A673 (cell line): Measurements from ENCODE around the gene PSMB5. TPM values are rescaled to one million over a fixed set of nuclear protein-coding genes. Genes with fewer than 3 reads are reported as not detected.

Experiments
- BruUV-seq: library from RNA; stranded (reverse); fragments of 400-500 nt; replicated peaks from 2 replicates; lab custom pipeline; 2021; lab: Mats Ljungman, UMichigan
- CTCF ChIA-PET: fragments of 300-600 bp; sonication (Branson Sonifier 250); formaldehyde crosslinking; loops from one replicate; lab custom pipeline; 2022; ENCODE audit warnings: antibody characterized with exemption; lab: Charles Lee
- POLR2A ChIA-PET: fragments of 300-600 bp; sonication (Branson Sonifier 250); formaldehyde crosslinking; loops from one replicate; lab custom pipeline; 2022; ENCODE audit warnings: antibody characterized with exemption; ENCODE audit not compliant: low non-redundant PET; lab: Charles Lee
- DNase-seq: peaks from one replicate; pipeline ENCODE4 v3.0.0-alpha.2; 2015; ENCODE audit warnings: low spot score
- H3K27ac ChIP-seq: fragments of 200-600 bp; sonication (generic); 2 replicates; pipeline ENCODE4 v1.5.1; 2016; ENCODE audit warnings: mixed run types, low read depth, mild to moderate bottlenecking, mixed read lengths, antibody characterized with exemption, low read length; ENCODE audit not compliant: poor library complexity, severe bottlenecking
- H3K27me3 ChIP-seq: fragments of 200-600 bp; sonication (generic); replicated peaks from 2 replicates; pipeline ENCODE4 v1.6.1; 2017; ENCODE audit warnings: mixed run types, low read depth, mild to moderate bottlenecking, mixed read lengths, antibody characterized with exemption, low read length; ENCODE audit not compliant: insufficient read depth, poor library complexity
- H3K36me3 ChIP-seq: fragments of 200-600 bp; sonication (generic); 2 replicates; pipeline ENCODE4 v1.6.1; 2016; ENCODE audit warnings: mixed run types, mild to moderate bottlenecking, mixed read lengths, antibody characterized with exemption, low read length; ENCODE audit not compliant: insufficient read depth, poor library complexity, severe bottlenecking
- H3K4me1 ChIP-seq: fragments of 200-600 bp; sonication (generic); 2 replicates; pipeline ENCODE4 v1.6.1; 2017; ENCODE audit warnings: mixed run types, mild to moderate bottlenecking, mixed read lengths, antibody characterized with exemption, low read length; ENCODE audit not compliant: insufficient read depth, poor library complexity, severe bottlenecking
- H3K4me3 ChIP-seq: fragments of 200-600 bp; sonication (generic); 2 replicates; pipeline ENCODE4 v1.5.1; 2016; ENCODE audit warnings: low read depth, mixed run types, mild to moderate bottlenecking, mixed read lengths, low read length; ENCODE audit not compliant: poor library complexity, severe bottlenecking
- H3K9me3 ChIP-seq: fragments of 200-600 bp; sonication (generic); 2 replicates; pipeline ENCODE4 v1.6.1; 2016; ENCODE audit warnings: mixed run types, low read depth, mild to moderate bottlenecking, mixed read lengths, antibody characterized with exemption, low read length; ENCODE audit not compliant: poor library complexity, severe bottlenecking
- CTCF ChIP-seq: fragments of 300-800, 200-600 bp; sonication (generic); conservative IDR thresholded peaks from 2 replicates; pipeline ENCODE4 v1.5.1; 2017; ENCODE audit warnings: low read depth, mild to moderate bottlenecking, antibody characterized with exemption, low read length, moderate library complexity, mixed read lengths
- EZH2 ChIP-seq: fragments of 200-600 bp; sonication (generic); IDR thresholded peaks from 2 replicates; pipeline ENCODE4 v1.6.1; 2017; ENCODE audit warnings: borderline replicate concordance, low read depth, mild to moderate bottlenecking, mixed read lengths, antibody characterized with exemption, low read length; ENCODE audit not compliant: poor library complexity, severe bottlenecking
- intact Hi-C: fragments of 100-400 bp; cut with micrococcal nuclease; formaldehyde crosslinking; loops from one replicate; pipeline ENCODE4 v1.10.0; 2022; ENCODE audit not compliant: unreplicated experiment
- total RNA-seq: library from RNA; stranded (reverse); gene quantifications from 2 replicates; pipeline ENCODE4 v1.2.3, GENCODE V29; 2021

The PSMB5 gene
- total RNA-seq, 1 experiment from 2014 or later, result 500 TPM

DNA sequence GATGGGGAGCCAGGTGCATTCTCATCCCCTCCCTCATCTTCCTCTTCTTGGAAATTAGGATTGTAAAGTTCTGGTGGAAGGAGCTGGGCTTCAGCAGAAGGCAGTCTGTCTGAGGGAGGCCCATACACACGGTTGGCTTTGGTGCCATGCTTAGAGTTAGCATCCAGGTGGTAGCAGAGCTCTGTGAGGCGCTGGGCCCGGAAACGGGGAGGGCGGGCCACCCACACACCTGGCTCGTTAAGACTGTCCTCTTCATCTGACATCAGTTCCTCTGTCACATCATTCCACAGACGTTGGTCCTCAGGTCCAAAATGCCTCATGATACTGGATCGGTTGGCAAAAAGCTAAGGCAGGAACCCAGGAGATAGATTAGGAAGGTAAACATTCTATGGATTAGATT is 47.4 kb downstream of the PSMB5 start:
- Histone ChIP-seq H3K4me1 (no peaks in the 10 kb centered on the region), H3K36me3 (no peaks in the 10 kb centered on the region), H3K27ac (no peak overlapping the region), H3K27me3 (no peaks in the 10 kb centered on the region), H3K4me3 (no peak overlapping the region), H3K9me3 (no peaks in the 10 kb centered on the region)
- intact Hi-C loops, result loop anchor here (2.0 kb wide), 1 partner anchor 122 kb away; no protein-coding TSS in a partner anchor
- DNase-seq, result no peak
- no TSS peak for BruUV-seq
- CTCF ChIA-PET, result interaction anchor here (0.9 to 1.9 kb wide), 10 partner anchors 8 to 164 kb away, joined by 3 to 65 read pairs (median 12); partner anchors contain the start of gene CDH24
- POLR2A ChIA-PET, result no interaction called here
- TF ChIP-seq EZH2 (no peak), CTCF (no peak)

- BruUV-seq, result no TSS peak
- Histone ChIP-seq H3K27me3 (no peaks in the 10 kb centered on the region), H3K4me3 (no peak overlapping the region), H3K9me3 (no peaks in the 10 kb centered on the region), H3K36me3 (no peaks in the 10 kb centered on the region), H3K27ac (no peak overlapping the region), H3K4me1 (no peaks in the 10 kb centered on the region)
- ChIA-PET POLR2A (no interaction called here), CTCF (interaction anchor here (0.6 to 1.9 kb wide), 29 partner anchors 8 to 201 kb away, joined by 3 to 65 read pairs (median 6); partner anchors contain the start of genes ACIN1, CDH24, HAUS4 and PRMT5)
- intact Hi-C loops, result loop anchor here (1.0 to 2.0 kb wide), 3 partner anchors 68 to 122 kb away; no protein-coding TSS in a partner anchor
- TF ChIP-seq EZH2, result no peak
- peak; percentile 91 for TF ChIP-seq CTCF
- DNase-seq, result peak; percentile 87
These were observed 48.1 kb downstream of the PSMB5 start for GRCh38 chr14:22986508-22987054.

DNA sequence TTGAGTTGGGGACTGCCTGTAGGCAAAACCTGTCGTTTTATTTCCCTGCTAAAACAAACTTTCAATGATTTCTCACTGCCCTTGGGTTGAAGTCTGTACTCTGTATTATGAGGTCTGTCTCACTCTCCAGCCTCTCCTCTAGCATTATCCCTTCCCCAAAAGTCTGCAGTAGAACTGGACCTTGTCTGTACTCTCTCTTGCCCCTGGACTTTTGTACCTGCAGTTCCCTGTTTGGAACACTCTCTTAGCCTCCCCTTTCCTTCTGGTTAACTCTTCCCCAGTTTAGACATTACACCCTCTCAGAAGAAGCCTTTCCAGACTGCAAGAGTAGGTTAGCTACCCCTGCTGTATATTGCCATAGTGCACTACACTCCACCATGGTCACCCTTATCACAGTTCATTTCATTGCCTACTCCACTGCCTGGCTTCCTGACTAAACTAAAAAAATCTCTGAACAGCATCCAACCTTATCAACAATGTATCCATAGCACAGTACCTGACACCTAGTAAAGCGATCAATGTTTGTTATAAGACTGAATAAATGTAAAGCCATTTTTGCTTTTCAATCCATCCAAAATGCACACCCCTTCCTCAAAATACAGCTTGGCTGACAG is 48.7 kb downstream of the PSMB5 start:
- no peaks in the 10 kb centered on the region for H3K36me3 ChIP-seq
- ChIA-PET POLR2A (no interaction called here), CTCF (interaction anchor here (0.5 to 1.9 kb wide), 31 partner anchors 8 to 201 kb away, joined by 3 to 65 read pairs (median 5); partner anchors contain the start of genes ACIN1, CDH24, HAUS4 and PRMT5)
- H3K4me3 ChIP-seq, result no peak overlapping the region
- no peak overlapping the region for H3K27ac ChIP-seq
- no TSS peak for BruUV-seq
- no peak for TF ChIP-seq CTCF
- TF ChIP-seq EZH2, result no peak
- intact Hi-C loops, result loop anchor here (1.0 to 2.0 kb wide), 3 partner anchors 68 to 123 kb away; no protein-coding TSS in a partner anchor
- no peaks in the 10 kb centered on the region for H3K27me3 ChIP-seq
- no peaks in the 10 kb centered on the region for H3K9me3 ChIP-seq
- no peak for DNase-seq
- no peaks in the 10 kb centered on the region for H3K4me1 ChIP-seq
